IPS-15b (cell line): ENCODE data around the gene SOCS3.
A peak's percentile ranks its signal among the peaks of the same experiment; 100 is the strongest.

Experiments used
- H3K27me3 ChIP-seq: one replicate; pipeline ENCODE4 v1.6.1; 2013; ENCODE audit warnings: low read length; ENCODE audit not compliant: control insufficient read depth, insufficient read depth
- H3K36me3 ChIP-seq: one replicate; pipeline ENCODE4 v1.6.1; 2013; ENCODE audit warnings: low read length; ENCODE audit not compliant: control insufficient read depth, insufficient read depth
- H3K4me1 ChIP-seq: one replicate; pipeline ENCODE4 v1.6.1; 2013; ENCODE audit warnings: mild to moderate bottlenecking, low read length; ENCODE audit not compliant: control insufficient read depth, insufficient read depth
- H3K4me3 ChIP-seq: one replicate; pipeline ENCODE4 v1.5.1; 2013; ENCODE audit warnings: low read depth, low read length
- H3K9ac ChIP-seq: one replicate; pipeline ENCODE4 v1.6.1; 2013; ENCODE audit warnings: low read depth, mild to moderate bottlenecking, low read length
- H3K9me3 ChIP-seq: one replicate; pipeline ENCODE4 v1.6.1; 2013; ENCODE audit warnings: mild to moderate bottlenecking, low read length; ENCODE audit not compliant: control insufficient read depth, insufficient read depth

Gene SOCS3

GRCh38 chr17:78355045-78355641, 4.7 kb downstream of the SOCS3 start:
- Histone ChIP-seq H3K4me3 (no peak overlapping the region), H3K9ac (no peak overlapping the region), H3K36me3 (no peaks in the 10 kb centered on the region), H3K4me1 (peaks cover 27% of the 10 kb centered on the region), H3K9me3 (no peaks in the 10 kb centered on the region), H3K27me3 (peaks cover 53% of the 10 kb centered on the region)

GRCh38 chr17:78353834-78354233, 6.0 kb downstream of the SOCS3 start:
- Histone ChIP-seq H3K27me3 (peaks cover 51% of the 10 kb centered on the region), H3K4me3 (peak overlapping the region; percentile 43), H3K9me3 (no peaks in the 10 kb centered on the region), H3K9ac (no peak overlapping the region), H3K4me1 (peaks cover 27% of the 10 kb centered on the region), H3K36me3 (no peaks in the 10 kb centered on the region)

GRCh38 chr17:78351449-78352006, 8.3 kb downstream of the SOCS3 start:
- Histone ChIP-seq H3K9me3 (no peaks in the 10 kb centered on the region), H3K27me3 (peaks cover 38% of the 10 kb centered on the region), H3K36me3 (no peaks in the 10 kb centered on the region), H3K4me1 (peaks cover 24% of the 10 kb centered on the region), H3K9ac (no peak overlapping the region), H3K4me3 (peak overlapping the region; percentile 45)

GRCh38 chr17:78349891-78350642, 9.8 kb downstream of the SOCS3 start:
- peaks cover 16% of the 10 kb centered on the region for H3K4me1 ChIP-seq
- H3K27me3 ChIP-seq = peaks cover 38% of the 10 kb centered on the region
- no peak overlapping the region for H3K9ac ChIP-seq

GRCh38 chr17:78348055-78348770, 11.7 kb downstream of the SOCS3 start:
- peaks cover 12% of the 10 kb centered on the region for H3K4me1 ChIP-seq
- no peaks in the 10 kb centered on the region for H3K36me3 ChIP-seq
- no peaks in the 10 kb centered on the region for H3K9me3 ChIP-seq
- H3K4me3 ChIP-seq = no peak overlapping the region
- H3K9ac ChIP-seq = no peak overlapping the region
- H3K27me3 ChIP-seq = peaks cover 22% of the 10 kb centered on the region

More at GRCh38 chr17:78349891-78350642, 9.8 kb downstream of the SOCS3 start:
- no peak overlapping the region for H3K4me3 ChIP-seq
- no peaks in the 10 kb centered on the region for H3K36me3 ChIP-seq
- H3K9me3 ChIP-seq = no peaks in the 10 kb centered on the region

GRCh38 chr17:78347453-78347852, 12.4 kb downstream of the SOCS3 start:
- H3K9ac ChIP-seq = no peak overlapping the region
- H3K4me3 ChIP-seq = no peak overlapping the region
- H3K36me3 ChIP-seq = no peaks in the 10 kb centered on the region
- H3K4me1 ChIP-seq = peaks cover 12% of the 10 kb centered on the region
- peaks cover 22% of the 10 kb centered on the region for H3K27me3 ChIP-seq
- no peaks in the 10 kb centered on the region for H3K9me3 ChIP-seq

GRCh38 chr17:78346605-78347250, 13.1 kb downstream of the SOCS3 start:
- peaks cover 24% of the 10 kb centered on the region for H3K27me3 ChIP-seq

GRCh38 chr17:78345791-78346494, 13.9 kb downstream of the SOCS3 start:
- H3K27me3 ChIP-seq = peaks cover 26% of the 10 kb centered on the region
- H3K4me1 ChIP-seq = peaks cover 2% of the 10 kb centered on the region
- no peak overlapping the region for H3K9ac ChIP-seq
- H3K36me3 ChIP-seq = no peaks in the 10 kb centered on the region
- H3K9me3 ChIP-seq = no peaks in the 10 kb centered on the region
- no peak overlapping the region for H3K4me3 ChIP-seq

More at GRCh38 chr17:78346605-78347250, 13.1 kb downstream of the SOCS3 start:
- H3K4me3 ChIP-seq = no peak overlapping the region
- no peaks in the 10 kb centered on the region for H3K9me3 ChIP-seq
- H3K4me1 ChIP-seq = peaks cover 6% of the 10 kb centered on the region
- H3K9ac ChIP-seq = no peak overlapping the region
- no peaks in the 10 kb centered on the region for H3K36me3 ChIP-seq

- Histone ChIP-seq H3K36me3 (no peaks in the 10 kb centered on the region), H3K9me3 (no peaks in the 10 kb centered on the region), H3K4me1 (peaks cover 2% of the 10 kb centered on the region), H3K27me3 (peaks cover 34% of the 10 kb centered on the region), H3K9ac (no peak overlapping the region), H3K4me3 (no peak overlapping the region)
These were observed 14.7 kb downstream of the SOCS3 start for GRCh38 chr17:78345172-78345571.

GRCh38 chr17:78344666-78345065, 15.2 kb downstream of the SOCS3 start:
- Histone ChIP-seq H3K4me1 (peaks cover 2% of the 10 kb centered on the region), H3K4me3 (no peak overlapping the region), H3K9me3 (no peaks in the 10 kb centered on the region), H3K9ac (no peak overlapping the region), H3K27me3 (peaks cover 32% of the 10 kb centered on the region), H3K36me3 (no peaks in the 10 kb centered on the region)
